Mesodermal cell (in vitro differentiated cells): ENCODE results near the gene COL8A1.
"Not testable (repeated sequence)": the region's sequence is repeated elsewhere in the genome, so short reads cannot be mapped to it uniquely, and the experiment has no call there.

Experiments used
- H3K27ac ChIP-seq: 2 replicates; pipeline ENCODE4 v1.7.0; 2013; ENCODE audit warnings: mild to moderate bottlenecking, low read depth, low read length, moderate library complexity; ENCODE audit not compliant: severe bottlenecking
- H3K36me3 ChIP-seq: 2 replicates; pipeline ENCODE4 v1.7.1; 2013; ENCODE audit warnings: mild to moderate bottlenecking, low read length, moderate library complexity; ENCODE audit not compliant: control insufficient read depth, insufficient read depth
- H3K4me1 ChIP-seq: one replicate; pipeline ENCODE4 v1.7.1; 2013; ENCODE audit warnings: mild to moderate bottlenecking, low read length; ENCODE audit not compliant: insufficient read depth, control insufficient read depth, poor library complexity, severe bottlenecking
- H3K4me3 ChIP-seq: 2 replicates; pipeline ENCODE4 v1.7.0; 2013; ENCODE audit warnings: low read length, control low read depth, mild to moderate bottlenecking; ENCODE audit not compliant: insufficient read depth, poor library complexity, severe bottlenecking; ENCODE audit errors: extremely low read depth
- H3K9me3 ChIP-seq: 2 replicates; pipeline ENCODE4 v1.7.1; 2013; ENCODE audit warnings: mild to moderate bottlenecking, low read length, moderate library complexity; ENCODE audit not compliant: control insufficient read depth
- WGBS, 2 experiments: methylation state at CpG; one replicate each; pipeline ENCODE4 v1.1.5; 2013; ENCODE audit warnings: missing lambda C conversion rate in 2 of 2; ENCODE audit not compliant: insufficient coverage in 2 of 2; 5-methylcytosine and 5-hydroxymethylcytosine counted together

Gene COL8A1

DNA sequence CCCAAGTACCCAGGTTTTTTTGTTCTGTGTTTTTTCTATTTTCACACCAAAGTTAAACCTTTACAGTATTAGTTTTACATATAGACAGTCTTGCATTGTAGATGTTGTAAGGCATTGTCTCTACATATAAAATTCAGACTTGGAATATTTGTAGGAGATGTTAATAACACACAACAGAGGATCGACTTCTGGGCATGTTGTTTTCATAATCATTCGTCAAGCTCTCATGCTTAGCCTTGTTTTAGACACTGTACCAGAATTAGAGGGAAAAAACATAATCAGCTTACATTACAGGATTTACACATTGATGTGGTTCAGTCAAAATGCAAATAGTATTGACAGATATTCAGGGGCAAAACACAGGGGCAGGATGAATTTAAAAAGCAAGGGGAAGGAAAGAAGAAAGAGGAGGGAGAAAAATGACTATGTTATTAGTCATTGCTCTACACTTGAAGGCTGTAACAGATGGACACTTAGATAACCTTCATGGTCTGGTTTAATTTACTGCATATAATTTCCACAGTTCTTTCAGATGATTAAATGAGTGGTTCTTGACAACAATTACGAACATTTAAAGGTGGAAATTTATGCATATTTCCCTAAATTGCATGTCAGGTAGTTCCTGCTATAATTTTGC lies 186.7 kb downstream of the COL8A1 start:
- no peaks in the 10 kb centered on the region for H3K36me3 ChIP-seq
- WGBS, 2 experiments = no CpG with 5 or more reads among the region's 3 CpGs
- peaks cover 8% of the 10 kb centered on the region for H3K4me1 ChIP-seq
- no peak overlapping the region for H3K4me3 ChIP-seq
- H3K27ac ChIP-seq = no peak overlapping the region
- H3K9me3 ChIP-seq = no peaks in the 10 kb centered on the region

- no peaks in the 10 kb centered on the region for H3K36me3 ChIP-seq
- no peaks in the 10 kb centered on the region for H3K9me3 ChIP-seq
- H3K4me1 ChIP-seq = no peaks in the 10 kb centered on the region
- WGBS, 2 experiments = 71 to 83% methylated on average over 1 of the region's 3 CpGs
- no peak overlapping the region for H3K4me3 ChIP-seq
- H3K27ac ChIP-seq = no peak overlapping the region
These were observed 191.4 kb downstream of the COL8A1 start for GRCh38 chr3:99829844-99830243.

DNA sequence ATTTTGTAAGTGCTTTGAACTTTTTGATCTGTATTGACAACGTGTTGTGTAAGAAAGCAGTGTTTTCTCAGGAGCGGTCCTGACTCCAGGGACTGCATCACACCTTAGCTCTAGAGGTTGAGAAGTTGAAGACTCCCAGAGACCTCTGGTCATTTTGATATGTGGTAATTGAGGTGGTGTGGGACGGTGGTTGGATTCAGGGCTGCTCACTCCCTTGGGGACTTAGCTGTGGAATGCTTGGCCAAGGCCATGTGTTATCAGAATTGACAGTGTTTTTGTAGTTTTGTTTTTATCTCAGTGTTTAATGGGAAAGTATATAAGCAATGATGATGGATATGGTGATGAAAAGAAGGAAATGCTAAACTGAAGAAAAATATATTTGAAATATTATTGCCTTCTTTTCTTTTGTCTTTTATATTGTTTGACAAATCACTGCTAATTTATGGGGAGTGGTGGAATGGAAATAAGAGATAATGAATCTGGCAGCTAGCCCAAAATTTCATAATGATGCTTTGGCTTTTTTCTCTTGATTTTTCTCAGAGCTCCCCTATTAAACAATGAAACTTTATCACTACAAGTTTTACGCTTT lies 195.3 kb downstream of the COL8A1 start:
- H3K27ac ChIP-seq = no peak overlapping the region
- H3K4me3 ChIP-seq = no peak overlapping the region
- no peaks in the 10 kb centered on the region for H3K9me3 ChIP-seq
- WGBS, 2 experiments = 93 to 100% methylated on average over 2 to 3 of the region's 4 CpGs
- H3K36me3 ChIP-seq = no peaks in the 10 kb centered on the region
- H3K4me1 ChIP-seq = no peaks in the 10 kb centered on the region

DNA sequence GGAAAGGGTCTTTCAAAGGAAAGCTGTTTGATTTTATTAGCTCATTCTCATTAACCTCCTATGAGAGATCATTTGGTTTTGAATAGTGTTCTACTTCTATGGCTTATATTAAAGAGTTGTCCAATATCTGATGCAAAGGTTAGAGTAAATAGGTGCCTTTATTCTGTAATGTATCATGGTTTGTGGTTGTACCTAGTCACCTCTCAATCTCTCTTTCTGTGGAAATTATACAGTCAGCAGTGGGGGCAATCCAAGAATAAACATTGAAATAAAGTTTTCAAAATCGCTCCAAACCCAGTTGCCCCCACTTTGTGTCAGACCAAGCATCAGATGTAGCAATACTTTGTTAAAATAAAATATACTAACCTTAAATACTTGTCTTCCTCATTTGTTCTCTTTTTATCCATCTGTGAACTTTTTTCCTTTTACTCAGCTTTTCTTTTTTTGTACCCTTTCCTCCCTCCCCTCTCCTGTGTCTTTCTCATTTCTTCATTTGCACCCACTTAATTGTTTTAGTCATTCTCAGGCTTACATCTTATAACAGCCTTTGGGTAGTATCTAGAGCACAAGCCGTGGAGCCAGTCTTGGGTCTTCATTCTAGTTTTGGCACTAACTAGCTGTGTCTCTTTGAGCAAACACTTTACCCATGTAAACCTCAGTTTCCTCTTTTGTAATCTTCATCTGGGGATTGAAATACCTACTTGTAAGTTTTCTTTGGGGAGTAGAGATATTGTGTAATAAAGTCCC lies 196.0 kb downstream of the COL8A1 start:
- no peak overlapping the region for H3K4me3 ChIP-seq
- H3K4me1 ChIP-seq = no peaks in the 10 kb centered on the region
- H3K36me3 ChIP-seq = no peaks in the 10 kb centered on the region
- no peaks in the 10 kb centered on the region for H3K9me3 ChIP-seq
- H3K27ac ChIP-seq = no peak overlapping the region
- 100% methylated on average over 1 to 2 of the region's 2 CpGs for WGBS, 2 experiments

DNA sequence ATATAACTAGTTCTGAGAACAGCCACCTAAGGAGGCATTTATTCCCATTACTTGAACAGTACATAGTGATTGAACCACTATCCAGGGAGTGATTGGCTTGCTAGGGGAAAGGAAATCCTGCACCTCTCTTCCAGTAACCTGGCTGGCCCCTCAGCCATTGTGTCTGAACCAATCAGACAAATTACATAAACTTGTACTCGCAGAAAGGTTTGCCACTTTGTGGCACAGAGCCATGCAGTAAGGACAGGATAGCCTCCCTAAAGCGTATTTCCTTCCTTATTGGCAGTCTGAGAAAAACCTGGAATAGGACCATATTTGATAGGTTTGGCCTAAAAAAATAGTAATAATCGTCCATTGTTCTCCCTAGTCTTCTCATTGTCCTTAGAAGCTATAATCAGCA lies 198.3 kb downstream of the COL8A1 start:
- Histone ChIP-seq H3K27ac (no peak overlapping the region), H3K36me3 (no peaks in the 10 kb centered on the region), H3K4me1 (no peaks in the 10 kb centered on the region), H3K9me3 (no peaks in the 10 kb centered on the region), H3K4me3 (no peak overlapping the region)
- WGBS, 2 experiments = 87 to 100% methylated on average over 2 to 3 of the region's 3 CpGs

GRCh38 chr3:99837715-99838114 lies 199.3 kb downstream of the COL8A1 start:
- no peaks in the 10 kb centered on the region for H3K9me3 ChIP-seq
- no peaks in the 10 kb centered on the region for H3K36me3 ChIP-seq
- H3K4me3 ChIP-seq = no peak overlapping the region
- WGBS, 2 experiments = 88 to 94% methylated on average over 1 of the region's 1 CpG
- H3K27ac ChIP-seq = no peak overlapping the region
- no peaks in the 10 kb centered on the region for H3K4me1 ChIP-seq

DNA sequence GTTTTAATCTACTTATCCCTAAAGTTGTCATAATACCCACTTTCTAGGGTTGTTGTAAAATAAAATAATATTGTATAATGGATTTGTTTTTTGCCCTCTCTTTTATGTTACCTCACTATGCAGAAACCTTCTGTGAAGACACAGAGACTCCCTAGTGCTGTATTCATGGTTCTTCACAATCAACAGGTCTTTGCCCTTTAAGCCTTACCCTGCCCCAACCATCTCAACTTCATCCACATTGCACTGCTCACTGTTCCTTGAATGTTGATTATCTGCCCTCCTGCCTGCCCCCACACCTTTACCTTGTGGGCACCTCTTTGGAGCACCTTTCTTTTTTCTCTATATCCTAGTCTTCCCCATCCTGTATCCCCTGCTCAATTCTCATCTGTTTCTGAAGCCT lies 200.4 kb downstream of the COL8A1 start:
- Histone ChIP-seq H3K4me3 (no peak overlapping the region), H3K36me3 (no peaks in the 10 kb centered on the region), H3K9me3 (no peaks in the 10 kb centered on the region), H3K4me1 (peaks cover 5% of the 10 kb centered on the region), H3K27ac (no peak overlapping the region)

- Histone ChIP-seq H3K36me3 (no peaks in the 10 kb centered on the region), H3K9me3 (no peaks in the 10 kb centered on the region), H3K4me1 (peaks cover 10% of the 10 kb centered on the region), H3K4me3 (no peak overlapping the region), H3K27ac (no peak overlapping the region)
- 88% methylated on average over 1 of the region's 1 CpG; no CpG with 5 or more reads in 1 of the 2 experiments for whole genome bisulfite sequencing, 2 experiments
These were observed 201.2 kb downstream of the COL8A1 start for GRCh38 chr3:99839613-99840012.

DNA sequence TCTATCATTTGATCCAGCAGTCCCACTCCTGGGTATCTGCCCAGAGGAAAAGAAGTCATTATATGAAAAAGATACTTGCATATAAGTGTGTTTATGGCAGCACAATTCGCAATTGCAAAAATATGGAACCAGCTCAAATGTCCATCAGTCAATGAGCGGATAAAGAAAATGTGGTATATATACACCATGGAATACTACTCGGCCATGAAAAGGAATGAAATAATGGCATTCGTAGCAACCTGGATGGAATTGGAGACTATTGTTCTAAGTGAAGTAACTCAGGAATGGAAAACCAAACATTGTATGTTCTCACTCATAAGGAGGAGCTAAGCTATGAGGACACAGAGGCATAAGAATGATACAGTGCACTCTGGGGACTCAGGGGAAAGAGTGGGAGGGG lies 203.6 kb downstream of the COL8A1 start:
- H3K36me3 ChIP-seq, H3K4me3 ChIP-seq, H3K27ac ChIP-seq, H3K9me3 ChIP-seq: not testable (repeated sequence)
- peaks cover 16% of the 10 kb centered on the region for H3K4me1 ChIP-seq
- 61 to 97% methylated on average over 3 of the region's 4 CpGs for WGBS, 2 experiments

DNA sequence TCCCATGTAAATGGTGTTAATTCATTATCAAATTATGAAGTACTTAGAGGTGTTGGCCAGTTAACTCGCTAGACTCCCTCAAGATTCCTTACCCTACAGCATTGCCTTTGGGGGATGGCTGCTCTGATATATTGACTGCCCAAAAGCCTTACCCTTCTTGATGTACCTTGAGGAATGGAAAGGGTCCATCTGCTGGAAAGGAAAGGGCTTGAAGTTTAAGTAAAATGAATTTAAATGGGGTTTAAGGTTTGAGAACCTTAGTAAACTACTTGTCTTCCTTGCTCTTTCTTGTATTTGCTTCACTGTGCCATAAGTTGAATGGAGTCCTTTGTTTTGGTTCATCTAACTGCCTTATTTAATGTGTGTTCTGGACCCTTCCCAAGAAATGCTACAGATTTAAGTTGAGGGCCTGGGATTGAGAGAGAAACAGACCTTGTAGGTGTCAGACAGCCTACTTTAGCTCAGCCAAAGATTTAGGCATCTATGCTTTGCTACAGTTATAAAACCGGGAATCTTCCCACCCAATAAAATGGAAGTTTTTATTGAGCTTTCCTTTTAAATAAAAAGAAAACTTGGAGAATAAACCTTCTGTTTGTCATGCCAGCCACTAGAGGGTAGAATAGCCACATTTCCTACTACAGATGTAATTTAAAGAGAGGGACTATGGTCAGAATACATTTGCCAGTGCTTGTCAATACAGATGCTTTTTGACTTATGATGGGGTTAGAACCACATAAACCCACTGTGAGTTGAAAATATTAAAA lies 204.6 kb downstream of the COL8A1 start:
- Histone ChIP-seq H3K4me1 (peaks cover 16% of the 10 kb centered on the region), H3K9me3 (no peaks in the 10 kb centered on the region), H3K4me3 (no peak overlapping the region), H3K36me3 (peaks cover under 1% of the 10 kb centered on the region), H3K27ac (peak overlapping the region; percentile 0)
- WGBS, 2 experiments = 80% methylated on average over 1 of the region's 2 CpGs; no CpG with 5 or more reads in 1 of the 2 experiments
